Measurements from ENCODE around the gene NCOA6.

- no peak for TF ChIP-seq CHD1 (IDR thresholded peaks at IDR 0.05; ENCODE audit: low read depth, low read length)
- no peak for TF ChIP-seq SMC3 (IDR thresholded peaks at IDR 0.05; ENCODE audit: low read depth, low read length)
- TF ChIP-seq, protein P1, sequence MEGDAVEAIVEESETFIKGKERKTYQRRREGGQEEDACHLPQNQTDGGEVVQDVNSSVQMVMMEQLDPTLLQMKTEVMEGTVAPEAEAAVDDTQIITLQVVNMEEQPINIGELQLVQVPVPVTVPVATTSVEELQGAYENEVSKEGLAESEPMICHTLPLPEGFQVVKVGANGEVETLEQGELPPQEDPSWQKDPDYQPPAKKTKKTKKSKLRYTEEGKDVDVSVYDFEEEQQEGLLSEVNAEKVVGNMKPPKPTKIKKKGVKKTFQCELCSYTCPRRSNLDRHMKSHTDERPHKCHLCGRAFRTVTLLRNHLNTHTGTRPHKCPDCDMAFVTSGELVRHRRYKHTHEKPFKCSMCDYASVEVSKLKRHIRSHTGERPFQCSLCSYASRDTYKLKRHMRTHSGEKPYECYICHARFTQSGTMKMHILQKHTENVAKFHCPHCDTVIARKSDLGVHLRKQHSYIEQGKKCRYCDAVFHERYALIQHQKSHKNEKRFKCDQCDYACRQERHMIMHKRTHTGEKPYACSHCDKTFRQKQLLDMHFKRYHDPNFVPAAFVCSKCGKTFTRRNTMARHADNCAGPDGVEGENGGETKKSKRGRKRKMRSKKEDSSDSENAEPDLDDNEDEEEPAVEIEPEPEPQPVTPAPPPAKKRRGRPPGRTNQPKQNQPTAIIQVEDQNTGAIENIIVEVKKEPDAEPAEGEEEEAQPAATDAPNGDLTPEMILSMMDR (conservative IDR thresholded peaks at IDR 0.05; ENCODE audit: low read depth, low read length): no peak
- TF ChIP-seq, protein P2, sequence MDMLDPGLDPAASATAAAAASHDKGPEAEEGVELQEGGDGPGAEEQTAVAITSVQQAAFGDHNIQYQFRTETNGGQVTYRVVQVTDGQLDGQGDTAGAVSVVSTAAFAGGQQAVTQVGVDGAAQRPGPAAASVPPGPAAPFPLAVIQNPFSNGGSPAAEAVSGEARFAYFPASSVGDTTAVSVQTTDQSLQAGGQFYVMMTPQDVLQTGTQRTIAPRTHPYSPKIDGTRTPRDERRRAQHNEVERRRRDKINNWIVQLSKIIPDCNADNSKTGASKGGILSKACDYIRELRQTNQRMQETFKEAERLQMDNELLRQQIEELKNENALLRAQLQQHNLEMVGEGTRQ (IDR thresholded peaks at IDR 0.05; ENCODE audit: low read depth, low read length): no peak
- no peak for TF ChIP-seq CEBPB (IDR thresholded peaks at IDR 0.05; ENCODE audit: low read depth, low read length)
- TF ChIP-seq POLR2A (IDR thresholded peaks at IDR 0.05; ENCODE audit: low read depth, low read length): no peak
- no peak for TF ChIP-seq MAZ (IDR thresholded peaks at IDR 0.05; ENCODE audit: borderline replicate concordance, low read depth, low read length)
- TF ChIP-seq, protein P3, sequence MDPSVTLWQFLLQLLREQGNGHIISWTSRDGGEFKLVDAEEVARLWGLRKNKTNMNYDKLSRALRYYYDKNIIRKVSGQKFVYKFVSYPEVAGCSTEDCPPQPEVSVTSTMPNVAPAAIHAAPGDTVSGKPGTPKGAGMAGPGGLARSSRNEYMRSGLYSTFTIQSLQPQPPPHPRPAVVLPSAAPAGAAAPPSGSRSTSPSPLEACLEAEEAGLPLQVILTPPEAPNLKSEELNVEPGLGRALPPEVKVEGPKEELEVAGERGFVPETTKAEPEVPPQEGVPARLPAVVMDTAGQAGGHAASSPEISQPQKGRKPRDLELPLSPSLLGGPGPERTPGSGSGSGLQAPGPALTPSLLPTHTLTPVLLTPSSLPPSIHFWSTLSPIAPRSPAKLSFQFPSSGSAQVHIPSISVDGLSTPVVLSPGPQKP (IDR thresholded peaks at IDR 0.05; ENCODE audit: borderline replicate concordance, low read depth, low read length): no peak
- TF ChIP-seq MAFK (IDR thresholded peaks at IDR 0.05; ENCODE audit: low read depth, low read length): no peak
Measured at GRCh38 chr20:34824452-34824805, 1.0 kb downstream of the NCOA6 start.
